Measurements from ENCODE around the gene MRPL2.

DNA sequence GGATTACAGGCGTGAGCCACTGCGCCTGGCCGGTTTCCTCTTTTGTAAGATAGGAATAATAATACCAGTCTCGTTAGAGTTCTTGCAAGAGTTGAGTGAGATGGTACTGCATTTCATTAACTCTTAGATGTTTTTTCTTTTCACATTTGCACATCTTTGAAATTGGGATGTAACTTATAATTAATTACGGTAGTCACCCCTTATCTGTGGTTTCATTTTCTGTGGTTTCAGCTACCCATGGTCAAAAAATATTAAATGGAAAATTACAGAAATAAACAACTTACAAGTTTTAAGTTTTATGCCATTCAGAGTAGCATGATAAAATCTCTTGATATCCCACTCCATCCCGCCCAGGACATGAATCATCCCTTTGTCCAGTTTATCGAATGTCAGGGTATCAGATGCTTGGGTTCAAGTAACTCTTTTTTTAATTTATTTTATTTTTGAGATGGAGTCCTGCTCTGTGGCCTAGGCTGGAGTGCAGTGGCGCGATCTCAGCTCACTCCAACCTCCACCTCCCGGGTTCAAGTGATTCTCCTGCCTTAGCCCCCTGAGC lies 32.3 kb upstream of the MRPL2 start:
- TF ChIP-seq CTCF (IDR thresholded peaks at IDR 0.05; ENCODE audit: low read depth, low read length, missing input control) (no peak), TAF1 (conservative IDR thresholded peaks at IDR 0.05) (no peak), GABPA (IDR thresholded peaks at IDR 0.05 in 1 of 2, conservative IDR thresholded peaks at IDR 0.05 in 1 of 2) (no peak), EGR1 (IDR thresholded peaks at IDR 0.05; ENCODE audit: low read depth in 2 of 2) (no peak), SP1 (IDR thresholded peaks at IDR 0.05) (no peak), RAD21 (IDR thresholded peaks at IDR 0.05) (no peak)
- TF ChIP-seq, protein P1, sequence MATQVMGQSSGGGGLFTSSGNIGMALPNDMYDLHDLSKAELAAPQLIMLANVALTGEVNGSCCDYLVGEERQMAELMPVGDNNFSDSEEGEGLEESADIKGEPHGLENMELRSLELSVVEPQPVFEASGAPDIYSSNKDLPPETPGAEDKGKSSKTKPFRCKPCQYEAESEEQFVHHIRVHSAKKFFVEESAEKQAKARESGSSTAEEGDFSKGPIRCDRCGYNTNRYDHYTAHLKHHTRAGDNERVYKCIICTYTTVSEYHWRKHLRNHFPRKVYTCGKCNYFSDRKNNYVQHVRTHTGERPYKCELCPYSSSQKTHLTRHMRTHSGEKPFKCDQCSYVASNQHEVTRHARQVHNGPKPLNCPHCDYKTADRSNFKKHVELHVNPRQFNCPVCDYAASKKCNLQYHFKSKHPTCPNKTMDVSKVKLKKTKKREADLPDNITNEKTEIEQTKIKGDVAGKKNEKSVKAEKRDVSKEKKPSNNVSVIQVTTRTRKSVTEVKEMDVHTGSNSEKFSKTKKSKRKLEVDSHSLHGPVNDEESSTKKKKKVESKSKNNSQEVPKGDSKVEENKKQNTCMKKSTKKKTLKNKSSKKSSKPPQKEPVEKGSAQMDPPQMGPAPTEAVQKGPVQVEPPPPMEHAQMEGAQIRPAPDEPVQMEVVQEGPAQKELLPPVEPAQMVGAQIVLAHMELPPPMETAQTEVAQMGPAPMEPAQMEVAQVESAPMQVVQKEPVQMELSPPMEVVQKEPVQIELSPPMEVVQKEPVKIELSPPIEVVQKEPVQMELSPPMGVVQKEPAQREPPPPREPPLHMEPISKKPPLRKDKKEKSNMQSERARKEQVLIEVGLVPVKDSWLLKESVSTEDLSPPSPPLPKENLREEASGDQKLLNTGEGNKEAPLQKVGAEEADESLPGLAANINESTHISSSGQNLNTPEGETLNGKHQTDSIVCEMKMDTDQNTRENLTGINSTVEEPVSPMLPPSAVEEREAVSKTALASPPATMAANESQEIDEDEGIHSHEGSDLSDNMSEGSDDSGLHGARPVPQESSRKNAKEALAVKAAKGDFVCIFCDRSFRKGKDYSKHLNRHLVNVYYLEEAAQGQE (IDR thresholded peaks at IDR 0.05): no peak
- TF ChIP-seq, protein P2, sequence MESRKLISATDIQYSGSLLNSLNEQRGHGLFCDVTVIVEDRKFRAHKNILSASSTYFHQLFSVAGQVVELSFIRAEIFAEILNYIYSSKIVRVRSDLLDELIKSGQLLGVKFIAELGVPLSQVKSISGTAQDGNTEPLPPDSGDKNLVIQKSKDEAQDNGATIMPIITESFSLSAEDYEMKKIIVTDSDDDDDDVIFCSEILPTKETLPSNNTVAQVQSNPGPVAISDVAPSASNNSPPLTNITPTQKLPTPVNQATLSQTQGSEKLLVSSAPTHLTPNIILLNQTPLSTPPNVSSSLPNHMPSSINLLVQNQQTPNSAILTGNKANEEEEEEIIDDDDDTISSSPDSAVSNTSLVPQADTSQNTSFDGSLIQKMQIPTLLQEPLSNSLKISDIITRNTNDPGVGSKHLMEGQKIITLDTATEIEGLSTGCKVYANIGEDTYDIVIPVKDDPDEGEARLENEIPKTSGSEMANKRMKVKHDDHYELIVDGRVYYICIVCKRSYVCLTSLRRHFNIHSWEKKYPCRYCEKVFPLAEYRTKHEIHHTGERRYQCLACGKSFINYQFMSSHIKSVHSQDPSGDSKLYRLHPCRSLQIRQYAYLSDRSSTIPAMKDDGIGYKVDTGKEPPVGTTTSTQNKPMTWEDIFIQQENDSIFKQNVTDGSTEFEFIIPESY (IDR thresholded peaks at IDR 0.05): no peak
- TF ChIP-seq, protein P3, sequence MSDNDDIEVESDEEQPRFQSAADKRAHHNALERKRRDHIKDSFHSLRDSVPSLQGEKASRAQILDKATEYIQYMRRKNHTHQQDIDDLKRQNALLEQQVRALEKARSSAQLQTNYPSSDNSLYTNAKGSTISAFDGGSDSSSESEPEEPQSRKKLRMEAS (IDR thresholded peaks at IDR 0.05): no peak
- TF ChIP-seq, protein P4, sequence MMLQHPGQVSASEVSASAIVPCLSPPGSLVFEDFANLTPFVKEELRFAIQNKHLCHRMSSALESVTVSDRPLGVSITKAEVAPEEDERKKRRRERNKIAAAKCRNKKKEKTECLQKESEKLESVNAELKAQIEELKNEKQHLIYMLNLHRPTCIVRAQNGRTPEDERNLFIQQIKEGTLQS (IDR thresholded peaks at IDR 0.05): no peak

Data from liver (tissue), 3 donors.